DMS79 treated with DMSO at 0.1 percent for 48 hours (cell line): ENCODE data around the gene MUC4.

Source experiments
- DNase-seq: peaks from one replicate; lab custom pipeline; 2025; lab: John Stamatoyannopoulos, UW

MUC4 gene

GRCh38 chr3:195698325-195698646 lies 113.4 kb downstream of the MUC4 start:
- no peak for DNase-seq

- DNase-seq: no peak
Measured at GRCh38 chr3:195697582-195698324, 114.0 kb downstream of the MUC4 start.
